HG02852 (cell line): ENCODE measurements around the gene PLBD2.

Experiments
- ATAC-seq: cut with Tn5 transposase; IDR thresholded peaks from one replicate; pipeline ENCODE4 v1.9.1; 2021; ENCODE audit warnings: mild to moderate bottlenecking, moderate library complexity; ENCODE audit not compliant: unreplicated experiment

Gene PLBD2

GRCh38 chr12:113439606-113440030 is 81.2 kb downstream of the PLBD2 start:
- ATAC-seq: no peak

- ATAC-seq: no peak
Observed at GRCh38 chr12:113440336-113440735, 81.9 kb downstream of the PLBD2 start.
